Lung microvascular endothelial cell (primary cell): Measurements from ENCODE around the gene MYCL. TPM values are rescaled to one million over a fixed set of nuclear protein-coding genes. Genes with fewer than 3 reads are reported as not detected.
"Not testable (repeated sequence)": the region's sequence is repeated elsewhere in the genome, so short reads cannot be mapped to it uniquely, and the experiment has no call there.

Experiments
- DNase-seq, 2 donors: peaks; one replicate each; pipeline versions ENCODE4 v3.0.0 to v3.0.0-alpha.2; 2010; ENCODE audit warnings: low read depth in 2 of 2
- total RNA-seq: library from RNA; depleted of rRNA; stranded (reverse); fragments of >200 nt; gene quantifications from 2 replicates; pipeline ENCODE4 v1.2.1, GENCODE V29; 2014

MYCL gene
- total RNA-seq, 1 donor from 2014 or later: 0.20 TPM

- no peak for DNase-seq
These were observed 16.1 kb upstream of the MYCL start for GRCh38 chr1:39917825-39918224.

- no peak for DNase-seq
These were observed 13.9 kb upstream of the MYCL start for GRCh38 chr1:39915499-39916129.

- not testable (repeated sequence) for DNase-seq
These were observed 11.4 kb upstream of the MYCL start for GRCh38 chr1:39913136-39913535.

GRCh38 chr1:39910263-39910662, 8.5 kb upstream of the MYCL start:
- DNase-seq: no peak

- DNase-seq: no peak
These were observed 6.8 kb upstream of the MYCL start for GRCh38 chr1:39908534-39908933.

GRCh38 chr1:39907528-39908453, 6.1 kb upstream of the MYCL start:
- no peak for DNase-seq

- no peak for DNase-seq
These were observed 3.5 kb upstream of the MYCL start for GRCh38 chr1:39905172-39905571.

GRCh38 chr1:39902460-39902807, 717 bp upstream of the MYCL start:
- DNase-seq: no peak

GRCh38 chr1:39901464-39901713, 328 bp downstream of the MYCL start:
- no peak for DNase-seq

- peak; percentile 35 to 38 for DNase-seq
These were observed 854 bp downstream of the MYCL start for GRCh38 chr1:39900662-39901463.

- DNase-seq: no peak
These were observed 1.8 kb downstream of the MYCL start for GRCh38 chr1:39899611-39900538.

GRCh38 chr1:39898648-39899603, 2.8 kb downstream of the MYCL start:
- peak; percentile 83 for DNase-seq

- DNase-seq: no peak
These were observed 3.5 kb downstream of the MYCL start for GRCh38 chr1:39898191-39898590.

GRCh38 chr1:39896909-39897685, 4.6 kb downstream of the MYCL start:
- DNase-seq: no peak

- DNase-seq: no peak
These were observed 5.8 kb downstream of the MYCL start for GRCh38 chr1:39895731-39896480.

GRCh38 chr1:39894884-39895495, 6.7 kb downstream of the MYCL start:
- DNase-seq: no peak

GRCh38 chr1:39892601-39893595, 8.8 kb downstream of the MYCL start:
- DNase-seq: peak in 1 of 2 donors; percentile 26
